SK-N-DZ (cell line): Measurements from ENCODE around the gene SMARCA4. TPM values are rescaled to one million over a fixed set of nuclear protein-coding genes. Genes with fewer than 3 reads are reported as not detected.

ENCODE experiments used
- DNase-seq: peaks from one replicate; pipeline ENCODE4 v3.0.0-alpha.2; 2015; ENCODE audit warnings: low spot score
- polyA plus RNA-seq, 2 experiments: library from polyadenylated mRNA; depleted of rRNA; stranded (reverse); fragments of >200 nt; gene quantifications; 2 replicates each; pipeline ENCODE4 v1.2.3, GENCODE V29; 2014

SMARCA4 gene
- 129 and 133 TPM in 2 replicates for polyA plus RNA-seq (2014; cell fraction: cytosol; rRNA removed)
- 96.2 and 170 TPM in 2 replicates for polyA plus RNA-seq (2014; cell fraction: nucleus; rRNA removed)

GRCh38 chr19:10960314-10961072, at the start of gene SMARCA4:
SMARCA4 (plus strand) TSS chr19:10961030; CDS start chr19:10984152, 23,122 bp downstream.
- peak; percentile 93 for DNase-seq

GRCh38 chr19:10911579-10912363, 49.1 kb upstream of the SMARCA4 start:
- no peak for DNase-seq

DNA sequence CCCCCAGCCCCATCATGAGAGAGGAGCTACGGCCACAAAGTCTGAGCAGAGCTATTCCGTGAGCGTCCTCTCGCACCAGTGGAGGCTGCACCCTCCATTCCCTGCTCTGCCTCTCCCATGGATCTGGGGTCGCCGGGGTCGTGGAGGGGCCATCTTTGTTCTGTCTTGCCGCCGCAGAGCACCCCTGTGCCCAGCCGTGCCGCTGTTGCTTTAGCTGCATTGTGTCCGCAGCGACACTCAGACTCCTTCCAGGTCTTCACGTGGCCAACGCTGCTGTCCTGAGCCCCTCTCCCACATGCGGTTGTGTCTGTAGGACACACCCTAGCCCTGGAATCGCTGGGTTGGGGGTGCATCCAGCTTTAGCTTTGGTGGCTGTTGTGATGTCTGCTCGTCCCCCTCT, 48.2 kb upstream of the SMARCA4 start:
- DNase-seq, result no peak

DNA sequence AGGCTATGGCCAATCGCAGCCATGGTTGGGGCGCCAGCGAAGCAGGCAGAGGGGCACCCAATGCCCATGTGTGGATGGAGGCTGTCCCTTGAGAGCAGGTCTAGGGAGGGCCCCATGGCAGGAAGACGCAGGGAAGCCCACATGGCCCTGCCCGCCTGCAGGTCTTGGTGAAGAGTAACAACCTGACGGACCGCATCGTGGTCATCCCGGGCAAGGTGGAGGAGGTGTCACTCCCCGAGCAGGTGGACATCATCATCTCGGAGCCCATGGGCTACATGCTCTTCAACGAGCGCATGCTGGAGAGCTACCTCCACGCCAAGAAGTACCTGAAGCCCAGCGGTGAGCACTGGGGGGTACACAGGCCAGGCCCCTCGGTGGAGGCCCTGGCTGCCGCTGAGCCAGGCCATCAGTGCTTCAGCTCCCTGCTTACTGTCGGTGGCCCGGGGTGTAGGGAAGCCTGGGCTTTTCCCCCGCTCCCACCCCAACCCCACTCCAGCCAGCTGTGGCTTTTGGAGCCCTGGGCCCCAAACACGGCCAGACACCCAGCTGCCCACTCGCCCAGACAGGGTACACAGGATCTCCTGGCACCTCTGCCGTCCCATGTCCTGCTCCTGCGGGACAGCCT, 47.0 kb upstream of the SMARCA4 start:
- no peak for DNase-seq

GRCh38 chr19:10915130-10916091, 45.4 kb upstream of the SMARCA4 start:
- DNase-seq, result no peak

DNA sequence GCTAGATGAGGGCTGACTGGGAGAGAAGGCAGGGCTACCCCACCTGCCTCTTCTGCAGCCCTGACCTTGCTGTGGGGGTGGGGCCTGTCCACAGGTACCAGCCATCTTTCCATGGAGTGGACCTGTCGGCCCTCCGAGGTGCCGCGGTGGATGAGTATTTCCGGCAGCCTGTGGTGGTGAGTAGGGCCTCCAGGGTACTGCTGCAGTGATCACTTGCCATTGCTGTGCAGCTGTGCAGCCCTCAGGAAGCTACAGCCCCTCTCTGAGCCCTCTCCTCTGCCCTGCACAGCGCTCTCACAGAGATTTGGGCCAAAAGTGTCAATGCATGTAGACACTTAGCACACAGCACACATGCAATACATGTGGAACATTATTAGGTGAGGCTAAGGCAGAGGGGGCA, 44.2 kb upstream of the SMARCA4 start:
- no peak for DNase-seq

DNA sequence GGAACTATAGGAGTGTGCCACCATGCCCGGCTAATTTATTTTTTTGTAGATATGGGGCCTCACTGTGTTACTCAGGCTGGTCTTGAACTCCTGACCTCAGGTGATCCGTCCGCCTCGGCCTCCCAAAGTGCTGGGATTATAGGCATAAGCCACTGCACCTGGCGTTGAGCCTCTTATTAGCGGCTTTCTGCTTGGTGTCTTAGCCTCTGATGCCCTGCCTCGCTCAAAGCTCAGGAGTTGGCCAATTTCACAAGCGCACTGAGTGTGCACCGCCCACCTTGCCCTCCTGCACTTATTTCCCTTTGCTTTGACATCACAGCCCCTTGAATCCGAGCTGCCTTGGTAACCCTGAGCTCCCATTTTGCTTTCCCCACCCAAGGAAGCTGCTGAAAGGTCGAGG, 42.5 kb upstream of the SMARCA4 start:
- no peak for DNase-seq

DNA sequence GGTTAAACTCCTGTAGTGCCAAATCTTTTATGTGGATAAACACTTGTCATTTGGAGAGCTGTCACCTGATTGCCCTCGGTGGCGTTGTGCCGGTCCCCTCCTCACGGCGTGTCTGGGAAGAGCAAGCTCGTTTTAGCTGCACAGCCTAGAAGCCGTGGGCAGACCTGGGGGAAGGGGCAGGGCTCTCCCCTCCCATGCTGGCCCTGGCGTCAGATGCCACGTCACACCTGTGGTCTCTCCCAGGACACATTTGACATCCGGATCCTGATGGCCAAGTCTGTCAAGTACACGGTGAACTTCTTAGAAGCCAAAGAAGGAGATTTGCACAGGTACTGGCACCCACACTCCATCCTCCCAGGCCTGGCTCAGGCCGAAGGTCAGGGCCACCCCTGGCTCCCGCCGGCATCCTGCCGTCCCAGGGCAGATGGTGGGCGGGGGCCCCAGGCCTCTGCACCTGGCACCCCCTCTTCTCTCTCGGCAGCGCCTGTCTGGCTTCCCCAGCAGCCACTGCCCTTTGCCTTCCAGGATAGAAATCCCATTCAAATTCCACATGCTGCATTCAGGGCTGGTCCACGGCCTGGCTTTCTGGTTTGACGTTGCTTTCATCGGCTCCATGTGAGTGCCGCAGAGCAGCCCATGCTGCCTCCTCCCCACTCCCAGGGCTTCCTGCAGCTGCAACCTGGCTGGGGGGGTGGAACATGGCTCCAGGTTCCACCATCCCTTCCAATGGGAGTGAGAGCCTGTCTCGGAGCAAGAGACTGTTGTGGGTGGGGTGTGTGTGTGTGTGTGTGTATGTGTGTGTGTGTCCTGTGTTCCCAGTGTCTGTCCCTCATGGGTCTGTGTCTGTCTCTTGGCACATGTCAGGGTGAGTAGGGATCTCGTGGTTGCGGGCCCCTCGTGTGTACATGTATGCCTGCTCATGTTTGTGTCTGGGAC, 41.2 kb upstream of the SMARCA4 start:
- no peak for DNase-seq

- DNase-seq, result no peak
Observed at GRCh38 chr19:10920288-10920655, 40.6 kb upstream of the SMARCA4 start.

DNA sequence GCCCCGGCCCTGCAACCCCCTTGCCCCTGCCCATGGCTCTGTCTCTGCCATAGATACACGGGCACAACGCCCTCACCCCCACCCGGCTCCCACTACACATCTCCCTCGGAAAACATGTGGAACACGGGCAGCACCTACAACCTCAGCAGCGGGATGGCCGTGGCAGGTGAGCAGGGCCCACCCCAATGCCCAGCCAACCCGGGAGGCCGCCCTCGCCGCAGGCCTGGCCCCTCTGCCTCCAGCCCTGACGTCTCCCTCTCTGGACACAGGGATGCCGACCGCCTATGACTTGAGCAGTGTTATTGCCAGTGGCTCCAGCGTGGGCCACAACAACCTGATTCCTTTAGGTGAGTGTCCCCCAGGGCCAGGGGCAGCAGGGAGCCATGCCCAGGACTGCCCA, 40.0 kb upstream of the SMARCA4 start:
- no peak for DNase-seq

GRCh38 chr19:10921199-10921909, 39.5 kb upstream of the SMARCA4 start:
- no peak for DNase-seq

DNA sequence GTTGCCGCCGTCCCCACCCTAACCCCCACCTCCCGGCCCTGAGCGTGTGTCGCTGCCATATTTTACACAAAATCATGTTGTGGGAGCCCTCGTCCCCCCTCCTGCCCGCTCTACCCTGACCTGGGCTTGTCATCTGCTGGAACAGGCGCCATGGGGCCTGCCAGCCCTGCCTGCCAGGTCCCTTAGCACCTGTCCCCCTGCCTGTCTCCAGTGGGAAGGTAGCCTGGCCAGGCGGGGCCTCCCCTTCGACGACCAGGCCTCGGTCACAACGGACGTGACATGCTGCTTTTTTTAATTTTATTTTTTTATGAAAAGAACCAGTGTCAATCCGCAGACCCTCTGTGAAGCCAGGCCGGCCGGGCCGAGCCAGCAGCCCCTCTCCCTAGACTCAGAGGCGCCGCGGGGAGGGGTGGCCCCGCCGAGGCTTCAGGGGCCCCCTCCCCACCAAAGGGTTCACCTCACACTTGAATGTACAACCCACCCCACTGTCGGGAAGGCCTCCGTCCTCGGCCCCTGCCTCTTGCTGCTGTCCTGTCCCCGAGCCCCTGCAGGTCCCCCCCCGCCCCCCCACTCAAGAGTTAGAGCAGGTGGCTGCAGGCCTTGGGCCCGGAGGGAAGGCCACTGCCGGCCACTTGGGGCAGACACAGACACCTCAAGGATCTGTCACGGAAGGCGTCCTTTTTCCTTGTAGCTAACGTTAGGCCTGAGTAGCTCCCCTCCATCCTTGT, 38.8 kb upstream of the SMARCA4 start:
- no peak for DNase-seq

GRCh38 chr19:10922638-10923014, 38.2 kb upstream of the SMARCA4 start:
- no peak for DNase-seq

DNA sequence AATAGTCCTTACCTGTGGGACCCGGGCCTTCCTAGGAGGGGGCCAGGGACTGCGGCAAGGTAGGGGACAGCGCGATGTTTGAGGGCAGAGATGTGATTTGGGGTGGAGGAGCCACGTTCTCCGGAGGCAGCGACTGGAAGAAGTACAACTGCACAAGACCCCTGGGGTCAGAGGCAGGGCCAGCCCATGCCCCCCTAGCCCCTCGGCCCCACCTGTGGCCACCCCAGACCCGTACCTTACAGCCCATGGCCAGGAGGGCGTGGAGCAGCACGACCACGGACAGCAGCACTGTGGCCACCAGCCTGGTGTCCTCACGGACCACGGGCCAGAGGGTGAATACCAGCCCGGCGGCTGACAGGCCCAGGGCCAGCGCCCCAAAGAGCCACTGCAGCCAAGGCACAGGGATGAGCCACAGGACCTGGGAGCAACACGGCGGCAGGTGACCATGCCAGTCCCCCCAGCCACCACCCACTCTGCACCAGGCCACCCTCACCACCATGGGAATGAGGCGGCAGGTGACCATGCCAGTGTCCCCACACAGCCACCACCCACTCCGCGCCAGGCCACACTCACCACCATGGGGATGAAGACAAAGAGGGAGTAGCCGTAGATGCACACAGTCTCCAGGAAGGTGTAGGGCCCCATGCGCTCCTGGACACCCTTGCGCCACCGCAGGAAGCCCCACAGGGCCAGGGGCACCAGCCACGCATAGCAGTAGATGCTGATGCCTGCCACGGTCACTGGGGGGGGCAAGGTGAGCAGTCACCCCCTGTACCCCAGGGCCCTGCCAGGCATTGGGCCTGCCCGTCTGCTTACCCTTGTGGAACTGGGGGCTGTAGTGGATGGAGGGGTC, 37.3 kb upstream of the SMARCA4 start:
- DNase-seq, result no peak

DNA sequence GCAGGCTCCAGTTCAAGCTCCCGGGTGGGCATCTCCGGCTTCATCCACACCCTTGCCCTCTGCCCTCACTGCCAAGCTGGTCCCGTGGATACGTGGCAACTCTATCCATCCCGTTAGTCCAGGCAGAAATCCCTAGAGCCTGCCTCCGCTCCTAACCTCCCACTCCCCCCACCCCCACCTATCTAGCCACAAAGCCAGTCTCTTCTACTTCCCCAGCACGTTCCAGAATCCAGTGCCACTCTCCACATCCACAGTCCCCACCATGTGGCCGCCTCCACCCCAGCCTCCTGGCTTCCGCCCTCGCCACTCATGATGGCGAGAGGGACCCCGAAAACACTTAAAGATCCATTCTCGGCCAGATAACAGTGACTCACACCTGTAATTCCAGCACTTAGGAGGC, 36.2 kb upstream of the SMARCA4 start:
- no peak for DNase-seq

GRCh38 chr19:10927730-10928562, 32.9 kb upstream of the SMARCA4 start:
- DNase-seq, result no peak
